Fibroblast of lung (primary cell): Measurements from ENCODE around the gene TSHZ2. TPM values are rescaled to one million over a fixed set of nuclear protein-coding genes. Genes with fewer than 3 reads are reported as not detected.

ENCODE experiments used
- DNase-seq, 2 donors: peaks; one replicate each; pipeline versions ENCODE4 v3.0.0 to v3.0.0-alpha.2; 2010; ENCODE audit warnings: low read depth in 2 of 2
- H2AFZ ChIP-seq: 2 replicates; pipeline ENCODE4 v1.5.1; 2012; ENCODE audit warnings: low read length, control low read depth, inconsistent platforms
- H3K27ac ChIP-seq: 2 replicates; pipeline ENCODE4 v1.5.1; 2011; ENCODE audit warnings: low read length, control low read depth; ENCODE audit not compliant: insufficient read depth
- H3K27me3 ChIP-seq: 2 replicates; pipeline ENCODE4 v1.5.1; 2011; ENCODE audit warnings: mild to moderate bottlenecking, low read length; ENCODE audit not compliant: control insufficient read depth, insufficient read depth
- H3K36me3 ChIP-seq: 2 replicates; pipeline ENCODE4 v1.5.1; 2011; ENCODE audit warnings: low read length; ENCODE audit not compliant: control insufficient read depth, insufficient read depth
- H3K4me1 ChIP-seq: 2 replicates; pipeline ENCODE4 v1.5.1; 2011; ENCODE audit warnings: low read length; ENCODE audit not compliant: control insufficient read depth, insufficient read depth; ENCODE audit errors: extremely low read depth
- H3K4me2 ChIP-seq: 2 replicates; pipeline ENCODE4 v1.5.1; 2011; ENCODE audit warnings: low read length, control low read depth; ENCODE audit not compliant: insufficient read depth; ENCODE audit errors: extremely low read depth
- H3K4me3 ChIP-seq, 4 experiments: fragments of 200-600 bp in 1 of 4; sonication (generic) in 1 of 4; replicated peaks in 1 of 4; 2 replicates each; pipeline ENCODE4 v1.5.1; 2011 to 2016; ENCODE audit warnings: low read length in 4 of 4, low read depth in 3 of 4, mild to moderate bottlenecking in 3 of 4, control low read depth in 2 of 4, inconsistent platforms in 1 of 4, mixed read lengths in 1 of 4; ENCODE audit not compliant: insufficient read depth in 1 of 4; ENCODE audit errors: control extremely low read depth in 1 of 4
- H3K79me2 ChIP-seq: 2 replicates; pipeline ENCODE4 v1.5.1; 2012; ENCODE audit warnings: mild to moderate bottlenecking, low read length, inconsistent platforms; ENCODE audit not compliant: control insufficient read depth, insufficient read depth
- H3K9ac ChIP-seq: 2 replicates; pipeline ENCODE4 v1.5.1; 2011; ENCODE audit warnings: mild to moderate bottlenecking, low read length, control low read depth; ENCODE audit not compliant: insufficient read depth
- H3K9me3 ChIP-seq: 2 replicates; pipeline ENCODE4 v1.5.1; 2012; ENCODE audit warnings: low read depth, low read length; ENCODE audit not compliant: control insufficient read depth, insufficient read depth
- H4K20me1 ChIP-seq: 2 replicates; pipeline ENCODE4 v1.5.1; 2011; ENCODE audit warnings: low read length; ENCODE audit not compliant: control insufficient read depth, insufficient read depth; ENCODE audit errors: extremely low read depth
- CTCF ChIP-seq, 2 donors: IDR thresholded peaks in 1 of 2; conservative IDR thresholded peaks in 1 of 2; 1 replicate in 1 of 2; 2 replicates in 1 of 2; pipeline ENCODE4 v1.5.1; 2011 to 2012; ENCODE audit warnings: low read length in 2 of 2, control low read depth in 1 of 2, inconsistent platforms in 1 of 2, low read depth in 1 of 2, mild to moderate bottlenecking in 1 of 2
- EZH2 ChIP-seq: IDR thresholded peaks from 2 replicates; pipeline ENCODE4 v1.5.1; 2012; ENCODE audit warnings: low read length, control low read depth, mild to moderate bottlenecking; ENCODE audit errors: missing control alignments
- polyA plus RNA-seq, 2 donors: library from polyadenylated mRNA; depleted of rRNA in 1 of 2; stranded (reverse) in 1 of 2; unstranded in 1 of 2; fragments of >200 nt; gene quantifications; 2 replicates each; pipeline ENCODE4 v1.2.1, GENCODE V29; 2011 to 2012; ENCODE audit warnings: missing spikeins in 1 of 2
- total RNA-seq: library from RNA; depleted of rRNA; stranded (reverse); fragments of >200 nt; gene quantifications from 2 replicates; pipeline ENCODE4 v1.2.1, GENCODE V29; 2014

TSHZ2 gene
- total and polyA plus RNA-seq, 2 donors (not counting 1 experiment from before 2014, with no cell fraction given) = 0.15 to 2.6 TPM

GRCh38 chr20:53079828-53080686, 107.9 kb downstream of the TSHZ2 start:
- Histone ChIP-seq H3K4me3 (no peak overlapping the region), H3K9me3 (no peaks in the 10 kb centered on the region), H3K79me2 (no peaks in the 10 kb centered on the region), H3K4me1 (no peaks in the 10 kb centered on the region), H3K27me3 (no peaks in the 10 kb centered on the region), H3K4me2 (no peak overlapping the region), H3K36me3 (no peaks in the 10 kb centered on the region), H3K9ac (no peak overlapping the region), H3K27ac (no peak overlapping the region), H2AFZ (no peak overlapping the region), H4K20me1 (no peaks in the 10 kb centered on the region)
- TF ChIP-seq CTCF (conservative IDR thresholded peaks at IDR 0.05 in 1 of 2, IDR thresholded peaks at IDR 0.05 in 1 of 2; ENCODE audit: low read depth in 1 of 2, low read length in 2 of 2) (no peak), EZH2 (no peak)
- DNase-seq = no peak

GRCh38 chr20:53080687-53080962, 108.5 kb downstream of the TSHZ2 start:
- Histone ChIP-seq H2AFZ (no peak overlapping the region), H3K79me2 (no peaks in the 10 kb centered on the region), H4K20me1 (no peaks in the 10 kb centered on the region), H3K27ac (no peak overlapping the region), H3K9ac (no peak overlapping the region), H3K4me2 (no peak overlapping the region), H3K4me3 (no peak overlapping the region), H3K27me3 (no peaks in the 10 kb centered on the region), H3K36me3 (no peaks in the 10 kb centered on the region), H3K9me3 (no peaks in the 10 kb centered on the region), H3K4me1 (no peaks in the 10 kb centered on the region)
- DNase-seq = no peak
- TF ChIP-seq CTCF (conservative IDR thresholded peaks at IDR 0.05 in 1 of 2, IDR thresholded peaks at IDR 0.05 in 1 of 2; ENCODE audit: low read depth in 1 of 2, low read length in 2 of 2) = no peak
- no peak for TF ChIP-seq EZH2

GRCh38 chr20:53080969-53081871, 109.1 kb downstream of the TSHZ2 start:
- TF ChIP-seq EZH2 (no peak), CTCF (conservative IDR thresholded peaks at IDR 0.05 in 1 of 2, IDR thresholded peaks at IDR 0.05 in 1 of 2; ENCODE audit: low read depth in 1 of 2, low read length in 2 of 2) (no peak)
- Histone ChIP-seq H3K27me3 (no peaks in the 10 kb centered on the region), H3K4me3 (no peak overlapping the region), H3K9me3 (no peaks in the 10 kb centered on the region), H3K4me1 (no peaks in the 10 kb centered on the region), H4K20me1 (no peaks in the 10 kb centered on the region), H3K27ac (no peak overlapping the region), H3K36me3 (no peaks in the 10 kb centered on the region), H3K79me2 (no peaks in the 10 kb centered on the region), H2AFZ (peak overlapping the region; percentile 43), H3K9ac (no peak overlapping the region), H3K4me2 (no peak overlapping the region)
- peak; percentile 69 to 90 for DNase-seq
